ENCODE data around the gene ITLN1. TPM values are rescaled to one million over a fixed set of nuclear protein-coding genes. Genes with fewer than 3 reads are reported as not detected.

The ITLN1 gene
- total RNA-seq, 3 donors from 2014 or later = 103 to 254 (median 221) TPM

- Histone ChIP-seq H3K36me3 (ENCODE audit: low read depth) (no peaks in the 10 kb centered on the region), H3K4me1 (ENCODE audit: low read depth) (no peaks in the 10 kb centered on the region), H3K4me3 (no peak overlapping the region), H3K9me3 (no peaks in the 10 kb centered on the region)
- DNase-seq (no peak), ATAC-seq (no peak)
- no peak for TF ChIP-seq CTCF (IDR thresholded peaks at IDR 0.05)
- intact Hi-C loops (cut with DNase I, micrococcal nuclease) = no loop called here
Measured at GRCh38 chr1:160838888-160839287, 46.1 kb downstream of the ITLN1 start.

GRCh38 chr1:160837558-160838205 is 47.3 kb downstream of the ITLN1 start:
- intact Hi-C loops (cut with DNase I, micrococcal nuclease) = no loop called here
- DNase-seq (peak; percentile 40 to 91 (median 67)), ATAC-seq (peak; percentile 95)
- Histone ChIP-seq H3K4me3 (no peak overlapping the region), H3K4me1 (ENCODE audit: low read depth) (no peaks in the 10 kb centered on the region), H3K9me3 (no peaks in the 10 kb centered on the region), H3K36me3 (ENCODE audit: low read depth) (no peaks in the 10 kb centered on the region)
- no peak for TF ChIP-seq CTCF (IDR thresholded peaks at IDR 0.05)

- ATAC-seq = no peak
- DNase-seq = no peak
- intact Hi-C loops (cut with DNase I, micrococcal nuclease) = no loop called here
- H3K9me3 ChIP-seq = no peaks in the 10 kb centered on the region
- no peaks in the 10 kb centered on the region for H3K36me3 ChIP-seq (ENCODE audit: low read depth)
- no peak for TF ChIP-seq CTCF (IDR thresholded peaks at IDR 0.05)
- H3K4me3 ChIP-seq = no peak overlapping the region
- H3K4me1 ChIP-seq (ENCODE audit: low read depth) = no peaks in the 10 kb centered on the region
Measured at GRCh38 chr1:160836981-160837557, 47.9 kb downstream of the ITLN1 start.

- ATAC-seq (no peak), DNase-seq (no peak)
- TF ChIP-seq CTCF (IDR thresholded peaks at IDR 0.05) = no peak
- no peak overlapping the region for H3K4me3 ChIP-seq
- intact Hi-C loops (cut with DNase I, micrococcal nuclease) = no loop called here
- no peaks in the 10 kb centered on the region for H3K9me3 ChIP-seq
- H3K36me3 ChIP-seq (ENCODE audit: low read depth) = no peaks in the 10 kb centered on the region
- no peaks in the 10 kb centered on the region for H3K4me1 ChIP-seq (ENCODE audit: low read depth)
Measured at GRCh38 chr1:160836561-160836960, 48.4 kb downstream of the ITLN1 start.

GRCh38 chr1:160835751-160836150 is 49.2 kb downstream of the ITLN1 start:
- no peaks in the 10 kb centered on the region for H3K4me1 ChIP-seq (ENCODE audit: low read depth)
- H3K9me3 ChIP-seq = no peaks in the 10 kb centered on the region
- H3K4me3 ChIP-seq = no peak overlapping the region
- no peaks in the 10 kb centered on the region for H3K36me3 ChIP-seq (ENCODE audit: low read depth)
- TF ChIP-seq CTCF (IDR thresholded peaks at IDR 0.05) = no peak
- DNase-seq (no peak), ATAC-seq (no peak)
- intact Hi-C loops (cut with DNase I, micrococcal nuclease) = no loop called here

All from mucosa of descending colon (tissue), 3 donors.